IMR-90 (cell line): ENCODE results near the gene TNFRSF18. TPM values are rescaled to one million over a fixed set of nuclear protein-coding genes. Genes with fewer than 3 reads are reported as not detected.
A peak's percentile ranks its signal among the peaks of the same experiment; 100 is the strongest.
"Not testable (repeated sequence)": the region's sequence is repeated elsewhere in the genome, so short reads cannot be mapped to it uniquely, and the experiment has no call there.

ENCODE experiments used
- ATAC-seq: fragments of 200-7000 bp; cut with Tn5 transposase; 2 replicates; pipeline ENCODE4 v1.9.1; 2020; ENCODE audit warnings: low read depth, mild to moderate bottlenecking, moderate library complexity
- BruUV-seq: library from RNA; stranded (reverse); fragments of 400-500 nt; replicated peaks from 2 replicates; lab custom pipeline; 2021; lab: Mats Ljungman, UMichigan
- CTCF ChIA-PET: fragments of 300-600 bp; formaldehyde crosslinking; extraction: SDS; loops from one replicate; lab custom pipeline; 2021; ENCODE audit warnings: antibody characterized with exemption; lab: Yijun Ruan, JAX
- POLR2A ChIA-PET: fragments of 300-600 bp; sonication (Branson Sonifier 250); formaldehyde crosslinking; loops from one replicate; lab custom pipeline; 2022; ENCODE audit warnings: antibody characterized with exemption; ENCODE audit not compliant: unreplicated experiment; lab: Charles Lee
- DNase-seq: peaks from one replicate; pipeline ENCODE4 v3.0.0; 2013
- H2AFZ ChIP-seq: replicated peaks from 2 replicates; pipeline ENCODE3; 2013; ENCODE audit warnings: low read length, mild to moderate bottlenecking; ENCODE audit not compliant: poor library complexity
- H2AK5ac ChIP-seq: 2 replicates; pipeline ENCODE4 v1.6.1; 2013; ENCODE audit warnings: low read depth, low read length, inconsistent platforms
- H2AK9ac ChIP-seq: replicated peaks from 2 replicates; pipeline ENCODE3; 2013; ENCODE audit warnings: mild to moderate bottlenecking, low read depth, low read length, moderate library complexity; ENCODE audit not compliant: poor library complexity
- H2BK120ac ChIP-seq: 2 replicates; pipeline ENCODE4 v1.6.1; 2013; ENCODE audit warnings: low read depth, low read length, inconsistent platforms
- H2BK15ac ChIP-seq: 3 replicates; pipeline ENCODE4 v1.6.1; 2013; ENCODE audit warnings: low read depth, low read length, inconsistent platforms
- H2BK20ac ChIP-seq: 2 replicates; pipeline ENCODE4 v1.6.1; 2013; ENCODE audit warnings: low read depth, mild to moderate bottlenecking, inconsistent platforms, low read length, moderate library complexity
- H2BK5ac ChIP-seq: 2 replicates; pipeline ENCODE4 v1.6.1; 2013; ENCODE audit warnings: mild to moderate bottlenecking, low read depth, low read length, inconsistent platforms; ENCODE audit not compliant: poor library complexity, severe bottlenecking
- H3K14ac ChIP-seq: replicated peaks from 2 replicates; pipeline ENCODE4 v1.6.1; 2013; ENCODE audit warnings: low read depth, low read length, inconsistent platforms
- H3K18ac ChIP-seq: 2 replicates; pipeline ENCODE4 v1.6.1; 2013; ENCODE audit warnings: low read depth, low read length, control low read depth
- H3K23ac ChIP-seq: 2 replicates; pipeline ENCODE4 v1.6.1; 2013; ENCODE audit warnings: low read depth, low read length, inconsistent platforms
- H3K27ac ChIP-seq: 2 replicates; pipeline ENCODE4 v1.5.1; 2013; ENCODE audit warnings: mild to moderate bottlenecking, control low read depth, low read length; ENCODE audit not compliant: insufficient read depth
- H3K27me3 ChIP-seq: 2 replicates; pipeline ENCODE4 v1.6.1; 2013; ENCODE audit warnings: low read length; ENCODE audit not compliant: control insufficient read depth, insufficient read depth
- H3K36me3 ChIP-seq: 2 replicates; pipeline ENCODE4 v1.6.1; 2013; ENCODE audit warnings: low read length, mixed read lengths; ENCODE audit not compliant: control insufficient read depth, insufficient read depth
- H3K4ac ChIP-seq: 2 replicates; pipeline ENCODE4 v1.6.1; 2013; ENCODE audit warnings: low read depth, low read length, inconsistent platforms
- H3K4me1 ChIP-seq: 2 replicates; pipeline ENCODE4 v1.6.1; 2013; ENCODE audit warnings: low read length, mixed read lengths; ENCODE audit not compliant: control insufficient read depth, insufficient read depth
- H3K4me2 ChIP-seq: 2 replicates; pipeline ENCODE4 v1.6.1; 2013; ENCODE audit warnings: low read depth, mild to moderate bottlenecking, control low read depth, low read length, moderate library complexity
- H3K4me3 ChIP-seq: 2 replicates; pipeline ENCODE4 v1.5.1; 2013; ENCODE audit warnings: low read depth, mild to moderate bottlenecking, control low read depth, low read length, moderate library complexity; ENCODE audit not compliant: insufficient read depth
- H3K56ac ChIP-seq: 2 replicates; pipeline ENCODE4 v1.6.1; 2013; ENCODE audit warnings: low read length, inconsistent platforms; ENCODE audit not compliant: insufficient read depth; ENCODE audit errors: extremely low read depth
- H3K79me1 ChIP-seq, 2 experiments: 2 replicates each; pipeline ENCODE4 v1.6.1; 2013; ENCODE audit warnings: low read length in 2 of 2, inconsistent platforms in 1 of 2, low read depth in 1 of 2
- H3K9ac ChIP-seq: 2 replicates; pipeline ENCODE4 v1.6.1; 2013; ENCODE audit warnings: low read depth, low read length, control low read depth
- H3K9me1 ChIP-seq: 2 replicates; pipeline ENCODE4 v1.6.1; 2013; ENCODE audit warnings: low read length, inconsistent platforms; ENCODE audit not compliant: insufficient read depth
- H3K9me3 ChIP-seq: 2 replicates; pipeline ENCODE4 v1.6.1; 2013; ENCODE audit warnings: low read length; ENCODE audit not compliant: control insufficient read depth, insufficient read depth
- H4K20me1 ChIP-seq: 2 replicates; pipeline ENCODE4 v1.6.1; 2013; ENCODE audit warnings: low read length, inconsistent platforms; ENCODE audit not compliant: insufficient read depth
- H4K5ac ChIP-seq: 2 replicates; pipeline ENCODE4 v1.6.1; 2013; ENCODE audit warnings: mild to moderate bottlenecking, low read depth, low read length, control low read depth
- H4K8ac ChIP-seq, 2 experiments: 2 replicates each; pipeline ENCODE4 v1.6.1; 2013; ENCODE audit warnings: low read depth in 2 of 2, low read length in 2 of 2, control low read depth in 1 of 2, inconsistent platforms in 1 of 2
- H4K91ac ChIP-seq: 2 replicates; pipeline ENCODE4 v1.6.1; 2013; ENCODE audit warnings: low read depth, low read length, inconsistent platforms; ENCODE audit not compliant: insufficient read depth
- whole genome bisulfite sequencing, 2 experiments: methylation state at CpG; one replicate each; pipeline versions ENCODE4 v1.1.5 to v1.1.7; 2013; ENCODE audit warnings: missing lambda C conversion rate in 2 of 2; ENCODE audit not compliant: insufficient read length in 1 of 2; ENCODE audit errors: extremely low coverage in 2 of 2; 5-methylcytosine and 5-hydroxymethylcytosine counted together
- dilution Hi-C: fragments of 300-500 bp; cut with HindIII; formaldehyde crosslinking; loops from one replicate; pipeline ENCODE4 v1.14.3; 2018; ENCODE audit warnings: low sequenced_read_pairs; ENCODE audit not compliant: unreplicated experiment
- in situ Hi-C: fragments of 300-500 bp; cut with MboI; formaldehyde crosslinking; loops from 3 replicates; pipeline ENCODE4 v1.14.3; 2019; ENCODE audit warnings: low sequenced_read_pairs, inconsistent platforms, mixed read lengths
- intact Hi-C: fragments of 100-400 bp; cut with micrococcal nuclease; formaldehyde crosslinking; loops from 2 replicates; pipeline ENCODE4 v1.10.0; 2022
- polyA plus RNA-seq, 3 experiments: library from polyadenylated mRNA; depleted of rRNA; stranded (reverse); fragments of >200 nt; gene quantifications; 2 replicates each; pipeline ENCODE4 v1.2.3, GENCODE V29; 2012; ENCODE audit warnings: low replicate concordance in 1 of 3
- total RNA-seq: library from RNA; depleted of rRNA; stranded (reverse); fragments of >200 nt; gene quantifications from 2 replicates; pipeline ENCODE4 v1.2.3, GENCODE V29; 2012

TNFRSF18 gene
- total and polyA plus RNA-seq, 2 of the 4 experiments (the other 2 are of a cell fraction), result 0.18 to 1.0 TPM

DNA sequence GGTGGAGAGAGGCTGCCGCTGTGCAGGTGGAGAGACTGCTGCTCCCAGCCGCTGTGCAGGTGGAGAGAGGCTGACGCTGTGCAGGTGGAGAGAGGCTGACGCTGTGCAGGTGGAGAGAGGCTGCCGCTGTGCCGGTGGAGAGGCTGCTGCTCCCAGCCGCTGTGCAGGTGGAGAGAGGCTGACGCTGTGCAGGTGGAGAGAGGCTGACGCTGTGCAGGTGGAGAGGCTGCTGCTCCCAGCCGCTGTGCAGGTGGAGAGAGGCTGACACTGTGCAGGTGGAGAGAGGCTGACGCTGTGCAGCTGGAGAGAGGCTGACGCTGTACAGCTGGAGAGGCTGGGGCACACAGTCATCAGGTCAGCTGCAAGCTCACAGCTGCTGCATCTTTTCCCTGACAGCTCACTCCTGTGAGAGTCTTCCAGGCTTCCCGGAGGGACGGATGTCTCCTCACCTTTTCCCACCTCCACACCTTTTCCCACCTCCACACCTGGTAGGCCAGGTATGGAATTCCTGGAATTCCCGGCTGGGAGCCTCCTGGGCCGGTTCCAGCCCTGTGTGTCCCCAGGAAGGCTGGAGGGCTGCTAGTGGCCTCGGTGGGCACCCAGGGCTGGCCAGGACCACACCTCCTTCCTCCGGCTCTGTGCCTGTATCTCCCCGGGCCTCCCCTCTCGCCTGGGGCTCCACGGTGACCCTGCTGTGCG lies 30.2 kb downstream of the TNFRSF18 start:
- CTCF ChIA-PET, H3K9me3 ChIP-seq, H3K79me1 ChIP-seq, POLR2A ChIA-PET, dilution Hi-C loops, H3K27ac ChIP-seq, H3K18ac ChIP-seq, H2AK5ac ChIP-seq, H4K8ac ChIP-seq, H4K20me1 ChIP-seq, H3K9ac ChIP-seq, H2BK15ac ChIP-seq, H2BK120ac ChIP-seq, H2AK9ac ChIP-seq, ATAC-seq, BruUV-seq, H3K14ac ChIP-seq, H3K56ac ChIP-seq, H3K4ac ChIP-seq, in situ Hi-C loops, H2BK5ac ChIP-seq, H3K23ac ChIP-seq, H3K4me3 ChIP-seq, H4K5ac ChIP-seq, intact Hi-C loops, H4K91ac ChIP-seq, H3K36me3 ChIP-seq, H3K4me2 ChIP-seq, H2BK20ac ChIP-seq, H3K4me1 ChIP-seq, H3K9me1 ChIP-seq: not testable (repeated sequence)
- H2AFZ ChIP-seq, result peak overlapping the region; percentile 29
- 29% methylated on average over 5 of the region's 22 CpGs; no CpG with 5 or more reads in 1 of the 2 experiments for WGBS, 2 experiments
- H3K27me3 ChIP-seq, result peaks cover 57% of the 10 kb centered on the region
- DNase-seq, result peak; percentile 35
